DND-41 (cell line): ENCODE data around the gene HYDIN.

Source experiments
- ATAC-seq: fragments of 200-7000 bp; cut with Tn5 transposase; 3 replicates; pipeline ENCODE4 v1.9.1; 2021; ENCODE audit warnings: low read depth; ENCODE audit not compliant: insufficient read depth
- DNase-seq: peaks from one replicate; pipeline ENCODE4 v3.0.0-alpha.2; 2020
- H2AFZ ChIP-seq: 2 replicates; pipeline ENCODE4 v1.6.0; 2012; ENCODE audit warnings: low read depth, low read length
- H3K27ac ChIP-seq: 2 replicates; pipeline ENCODE4 v1.5.1; 2012; ENCODE audit warnings: low read length, inconsistent platforms
- H3K27me3 ChIP-seq: fragments of 200-600 bp; sonication (generic); 2 replicates; pipeline ENCODE4 v1.6.0; 2012; ENCODE audit warnings: low read length, mild to moderate bottlenecking, inconsistent platforms; ENCODE audit not compliant: insufficient read depth, poor library complexity
- H3K36me3 ChIP-seq: 2 replicates; pipeline ENCODE4 v1.5.1; 2012; ENCODE audit warnings: low read length, inconsistent platforms; ENCODE audit not compliant: insufficient read depth
- H3K4me1 ChIP-seq: 2 replicates; pipeline ENCODE4 v1.5.1; 2012; ENCODE audit warnings: mild to moderate bottlenecking, low read length; ENCODE audit not compliant: insufficient read depth
- H3K4me2 ChIP-seq: 2 replicates; pipeline ENCODE4 v1.6.0; 2012; ENCODE audit warnings: mild to moderate bottlenecking, moderate library complexity, low read length, inconsistent platforms; ENCODE audit not compliant: insufficient read depth
- H3K4me3 ChIP-seq, 2 experiments: fragments of 200-600 bp in 1 of 2; shearing (Covaris generic) in 1 of 2; 2 replicates each; pipeline ENCODE4 v1.5.1; 2012 to 2016; ENCODE audit warnings: inconsistent platforms in 2 of 2, low read length in 2 of 2, mild to moderate bottlenecking in 2 of 2, low read depth in 1 of 2, moderate library complexity in 1 of 2
- H3K79me2 ChIP-seq: 2 replicates; pipeline ENCODE4 v1.6.0; 2012; ENCODE audit warnings: low read length, inconsistent platforms; ENCODE audit not compliant: insufficient read depth
- H3K9ac ChIP-seq: 2 replicates; pipeline ENCODE4 v1.6.0; 2012; ENCODE audit warnings: low read depth, mild to moderate bottlenecking, inconsistent platforms, low read length, moderate library complexity
- H3K9me3 ChIP-seq: 2 replicates; pipeline ENCODE4 v1.5.1; 2012; ENCODE audit warnings: low read length, moderate library complexity, mild to moderate bottlenecking, inconsistent platforms; ENCODE audit not compliant: insufficient read depth, severe bottlenecking
- H4K20me1 ChIP-seq: 2 replicates; pipeline ENCODE4 v1.6.0; 2012; ENCODE audit warnings: low read length; ENCODE audit not compliant: insufficient read depth
- CTCF ChIP-seq: IDR thresholded peaks from 2 replicates; pipeline ENCODE4 v1.5.1; 2012; ENCODE audit warnings: borderline replicate concordance, low read length, moderate library complexity, mild to moderate bottlenecking; ENCODE audit not compliant: poor library complexity, severe bottlenecking; ENCODE audit errors: extremely low read depth
- EZH2 ChIP-seq: IDR thresholded peaks from 3 replicates; pipeline ENCODE4 v1.6.1; 2012; ENCODE audit warnings: borderline replicate concordance, low read depth, mild to moderate bottlenecking, moderate library complexity, low read length, inconsistent platforms; ENCODE audit not compliant: severe bottlenecking

The HYDIN gene

DNA sequence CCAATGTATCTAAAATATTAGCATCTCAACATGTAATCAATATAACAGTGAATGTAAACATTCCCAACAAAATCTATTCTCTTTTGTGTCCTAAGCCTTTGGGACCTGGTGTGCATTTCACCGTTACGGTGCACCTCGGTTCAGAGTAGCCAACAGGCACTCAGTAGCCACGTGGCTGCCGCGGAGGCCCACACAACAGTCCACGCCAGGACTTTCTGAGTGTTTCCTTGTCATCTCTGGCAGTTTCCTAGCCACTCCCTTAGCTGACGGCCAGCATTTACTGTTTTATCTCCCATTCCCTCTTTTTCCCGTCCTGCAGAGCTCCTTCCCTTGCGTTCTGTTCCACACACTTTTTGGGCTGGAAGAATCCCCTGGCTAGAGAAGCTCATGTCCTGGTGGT is 465.9 kb downstream of the HYDIN start:
- H3K9me3 ChIP-seq = no peaks in the 10 kb centered on the region
- H3K4me3 ChIP-seq = no peak overlapping the region
- DNase-seq (no peak), ATAC-seq (no peak)
- peaks cover 57% of the 10 kb centered on the region for H3K36me3 ChIP-seq
- no peak overlapping the region for H3K4me2 ChIP-seq
- no peak overlapping the region for H2AFZ ChIP-seq
- H4K20me1 ChIP-seq = 0 out of 2 replicates have a peak, but pooled peaks cover 2% of the 10 kb centered on the region
- no peaks in the 10 kb centered on the region for H3K27me3 ChIP-seq
- H3K9ac ChIP-seq = no peak overlapping the region
- no peaks in the 10 kb centered on the region for H3K79me2 ChIP-seq
- no peaks in the 10 kb centered on the region for H3K4me1 ChIP-seq
- no peak for TF ChIP-seq EZH2
- TF ChIP-seq CTCF = no peak
- no peak overlapping the region for H3K27ac ChIP-seq

DNA sequence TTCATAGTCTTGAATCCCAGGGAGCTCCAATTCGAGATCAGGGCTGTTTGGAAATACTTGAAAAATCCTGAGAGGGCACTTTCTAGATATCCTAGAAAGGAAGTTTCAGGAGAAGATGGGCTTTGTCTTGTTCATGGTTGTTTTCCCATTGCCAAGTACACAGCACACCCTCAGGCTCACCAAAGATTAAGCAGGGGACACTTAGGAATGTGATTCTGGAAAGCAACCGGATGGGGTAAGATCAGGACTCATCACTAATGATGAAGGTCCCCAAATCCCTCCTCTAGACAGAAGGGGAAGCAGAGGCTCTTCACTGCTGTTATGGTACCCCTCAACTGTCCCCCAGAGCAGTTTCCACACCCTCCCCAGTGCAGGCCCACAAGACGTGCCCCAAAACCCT is 470.3 kb downstream of the HYDIN start:
- TF ChIP-seq CTCF (no peak), EZH2 (no peak)
- H3K27ac ChIP-seq = no peak overlapping the region

GRCh38 chr16:70759666-70760065 is 470.9 kb downstream of the HYDIN start:
- H3K9me3 ChIP-seq = no peaks in the 10 kb centered on the region
- H2AFZ ChIP-seq = no peak overlapping the region
- no peak overlapping the region for H3K4me2 ChIP-seq
- H3K27me3 ChIP-seq = no peaks in the 10 kb centered on the region
- no peak overlapping the region for H3K4me3 ChIP-seq
- no peak overlapping the region for H3K9ac ChIP-seq
- no peaks in the 10 kb centered on the region for H3K4me1 ChIP-seq
- no peak overlapping the region for H3K27ac ChIP-seq
- no peak for ATAC-seq
- no peaks in the 10 kb centered on the region for H4K20me1 ChIP-seq
- no peak for DNase-seq
- no peaks in the 10 kb centered on the region for H3K79me2 ChIP-seq
- TF ChIP-seq EZH2 (no peak), CTCF (no peak)
- H3K36me3 ChIP-seq = peaks cover 48% of the 10 kb centered on the region

More for the DNA sequence above, 470.3 kb downstream of the HYDIN start:
- H4K20me1 ChIP-seq = no peaks in the 10 kb centered on the region
- H3K9ac ChIP-seq = no peak overlapping the region
- H3K36me3 ChIP-seq = peaks cover 52% of the 10 kb centered on the region
- H3K27me3 ChIP-seq = no peaks in the 10 kb centered on the region
- no peak for ATAC-seq
- H3K4me2 ChIP-seq = no peak overlapping the region
- no peaks in the 10 kb centered on the region for H3K4me1 ChIP-seq
- H3K4me3 ChIP-seq = no peak overlapping the region
- H2AFZ ChIP-seq = no peak overlapping the region
- H3K79me2 ChIP-seq = no peaks in the 10 kb centered on the region
- DNase-seq = no peak
- H3K9me3 ChIP-seq = no peaks in the 10 kb centered on the region

GRCh38 chr16:70758786-70759185 is 471.7 kb downstream of the HYDIN start:
- peaks cover 48% of the 10 kb centered on the region for H3K36me3 ChIP-seq
- H3K27ac ChIP-seq = no peak overlapping the region
- H3K27me3 ChIP-seq = no peaks in the 10 kb centered on the region
- H3K79me2 ChIP-seq = no peaks in the 10 kb centered on the region
- H3K9ac ChIP-seq = no peak overlapping the region
- DNase-seq (no peak), ATAC-seq (no peak)
- H3K4me1 ChIP-seq = no peaks in the 10 kb centered on the region
- no peak overlapping the region for H3K4me3 ChIP-seq
- no peak for TF ChIP-seq EZH2
- no peak for TF ChIP-seq CTCF
- no peaks in the 10 kb centered on the region for H3K9me3 ChIP-seq
- H2AFZ ChIP-seq = no peak overlapping the region
- peaks cover 4% of the 10 kb centered on the region; the same call in 1 of the 2 replicates for H4K20me1 ChIP-seq
- H3K4me2 ChIP-seq = no peak overlapping the region
